ENCODE data around the gene GNAZ. TPM values are rescaled to one million over a fixed set of nuclear protein-coding genes. Genes with fewer than 3 reads are reported as not detected.

GNAZ gene
- total RNA-seq, 1 donor, result 1.3 TPM

DNA sequence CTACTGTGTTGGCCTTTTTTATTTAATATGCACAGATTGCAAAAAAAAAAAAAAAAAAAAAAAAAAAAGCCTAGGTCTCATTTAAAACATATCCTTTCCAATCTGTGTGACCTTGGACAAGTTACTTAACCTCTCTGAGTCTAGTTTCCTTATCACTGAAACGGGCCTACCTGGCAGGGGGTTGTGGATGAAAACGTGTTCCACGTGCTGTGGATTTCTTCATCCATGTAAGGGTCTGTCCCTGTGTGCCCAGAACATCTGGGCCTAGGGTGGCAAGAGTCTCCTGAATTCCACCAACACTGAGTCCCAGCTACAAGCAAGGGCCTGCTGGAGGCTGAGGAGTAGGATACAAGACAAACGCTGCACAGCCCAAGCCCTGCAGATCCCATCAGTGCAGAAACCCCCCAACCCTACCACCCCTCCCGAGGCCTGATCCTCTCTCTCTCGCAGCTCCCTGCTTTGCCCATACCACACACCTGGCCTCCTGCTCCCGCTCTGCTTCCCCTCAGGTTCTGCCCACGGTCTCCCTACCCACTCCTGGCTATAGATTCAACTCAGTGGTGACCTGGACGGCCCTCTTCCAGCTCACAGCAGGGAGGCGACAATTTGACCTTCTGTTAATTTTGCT is 4.7 kb upstream of the GNAZ start:
- no peak for DNase-seq (ENCODE audit: low read depth)
- no peak for TF ChIP-seq CTCF (IDR thresholded peaks at IDR 0.05; ENCODE audit: insufficient read depth, low read depth, low read length)
- H3K4me3 ChIP-seq (ENCODE audit: low read depth, low read length), result no peak overlapping the region

DNA sequence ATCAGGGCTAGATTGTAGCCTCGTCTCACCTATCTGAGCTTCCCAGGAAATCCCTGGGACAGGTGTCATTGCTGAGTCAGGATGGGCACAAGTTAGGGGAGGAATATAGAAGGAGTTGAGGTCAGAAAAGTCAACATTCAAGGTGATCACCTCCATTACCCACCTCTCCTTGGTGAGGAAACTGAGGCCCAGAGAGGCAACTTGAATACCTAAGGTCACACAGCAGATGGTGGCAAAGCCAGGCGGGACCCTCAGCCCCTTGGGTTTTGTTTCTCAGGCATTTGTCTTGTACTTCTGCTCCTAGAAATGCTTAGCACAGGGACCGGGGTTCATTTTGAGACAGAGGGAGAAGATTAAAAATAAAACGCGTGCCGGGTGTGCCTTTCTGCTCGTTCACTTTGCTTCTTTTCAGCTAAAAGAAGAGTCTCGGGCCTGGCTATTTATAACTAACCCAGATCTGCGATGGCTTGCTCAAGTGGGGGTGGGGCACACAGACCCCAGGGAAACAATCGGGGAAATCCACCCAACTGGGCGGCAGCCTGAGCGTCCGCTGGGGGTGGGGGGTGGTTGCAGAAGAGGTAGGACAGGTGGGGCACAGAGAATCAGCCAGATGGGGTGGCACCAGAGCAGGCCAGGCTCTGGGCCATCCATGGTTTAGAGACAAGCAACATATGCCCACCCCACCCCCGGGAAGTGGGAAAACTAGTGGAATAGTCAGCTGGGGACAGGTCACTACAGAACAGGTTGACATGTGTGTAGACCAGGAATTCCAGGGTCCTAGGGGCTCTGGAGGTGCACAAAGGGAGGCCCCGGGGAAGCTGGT is 3.9 kb upstream of the GNAZ start:
- no peak overlapping the region for H3K4me3 ChIP-seq (ENCODE audit: low read depth, low read length)
- TF ChIP-seq CTCF (IDR thresholded peaks at IDR 0.05; ENCODE audit: insufficient read depth, low read depth, low read length), result no peak
- DNase-seq (ENCODE audit: low read depth), result no peak

GRCh38 chr22:23067023-23067650 is 3.2 kb upstream of the GNAZ start:
- DNase-seq (ENCODE audit: low read depth), result no peak
- H3K4me3 ChIP-seq (ENCODE audit: low read depth, low read length), result no peak overlapping the region
- no peak for TF ChIP-seq CTCF (IDR thresholded peaks at IDR 0.05; ENCODE audit: insufficient read depth, low read depth, low read length)

DNA sequence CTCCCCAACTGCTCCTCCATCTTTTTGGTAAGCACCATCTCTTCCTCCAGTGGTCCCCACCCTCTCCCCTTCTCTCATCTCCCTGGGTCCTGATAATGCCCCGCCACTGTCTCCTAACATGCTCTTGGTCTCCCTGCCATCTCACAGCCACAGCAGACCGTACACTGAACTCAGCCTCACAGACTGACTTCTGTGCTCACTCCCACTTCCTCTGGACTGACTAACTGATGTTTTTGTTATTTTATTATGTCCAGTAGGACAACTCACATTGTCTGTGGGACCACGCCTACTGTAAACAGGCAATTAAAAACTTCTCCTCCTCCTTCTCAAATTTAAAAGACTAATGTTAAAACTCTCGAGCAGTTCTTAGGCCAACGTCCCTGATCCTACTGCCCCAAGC is 2.6 kb upstream of the GNAZ start:
- no peak overlapping the region for H3K4me3 ChIP-seq (ENCODE audit: low read depth, low read length)
- TF ChIP-seq CTCF (IDR thresholded peaks at IDR 0.05; ENCODE audit: insufficient read depth, low read depth, low read length), result no peak
- peak; percentile 24 for DNase-seq (ENCODE audit: low read depth)

GRCh38 chr22:23068096-23068831 is 2.1 kb upstream of the GNAZ start:
- no peak overlapping the region for H3K4me3 ChIP-seq (ENCODE audit: low read depth, low read length)
- no peak for DNase-seq (ENCODE audit: low read depth)
- no peak for TF ChIP-seq CTCF (IDR thresholded peaks at IDR 0.05; ENCODE audit: insufficient read depth, low read depth, low read length)

DNA sequence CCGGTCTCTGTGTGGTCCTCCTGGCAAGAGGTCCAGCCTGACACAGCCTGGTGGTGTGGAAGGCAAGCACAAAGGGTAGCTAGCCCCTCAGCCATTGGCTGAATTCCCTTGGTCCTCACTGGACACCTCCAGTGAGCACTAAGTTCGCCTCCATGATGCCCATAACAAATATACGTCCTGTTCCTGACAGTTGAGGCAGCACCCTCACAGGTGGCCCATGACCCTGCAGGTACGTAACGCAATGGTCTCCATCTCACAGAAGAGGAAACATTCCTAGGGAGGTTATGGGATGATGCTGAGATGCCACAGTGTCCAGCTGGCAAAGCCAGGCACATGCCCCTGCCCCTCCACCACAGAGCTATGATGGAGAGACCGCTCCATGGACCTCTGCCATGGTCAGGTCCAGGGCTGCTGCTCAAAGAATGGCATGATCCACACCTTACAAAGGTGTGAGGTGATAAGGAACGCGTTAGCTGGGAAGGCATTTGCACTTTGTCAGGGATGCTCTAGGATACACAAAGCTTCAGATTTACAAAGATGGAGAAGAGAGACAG is 1.4 kb upstream of the GNAZ start:
- no peak for DNase-seq (ENCODE audit: low read depth)
- H3K4me3 ChIP-seq (ENCODE audit: low read depth, low read length), result no peak overlapping the region

More for the DNA sequence above, 1.4 kb upstream of the GNAZ start:
- TF ChIP-seq CTCF (IDR thresholded peaks at IDR 0.05; ENCODE audit: insufficient read depth, low read depth, low read length), result no peak

Measured in fibroblast of villous mesenchyme (primary cell).